GM19455 (cell line): ENCODE measurements around the gene ERH.

Source experiments
- ATAC-seq: cut with Tn5 transposase; IDR thresholded peaks from one replicate; pipeline ENCODE4 v1.9.1; 2021; ENCODE audit not compliant: unreplicated experiment

Gene ERH

DNA sequence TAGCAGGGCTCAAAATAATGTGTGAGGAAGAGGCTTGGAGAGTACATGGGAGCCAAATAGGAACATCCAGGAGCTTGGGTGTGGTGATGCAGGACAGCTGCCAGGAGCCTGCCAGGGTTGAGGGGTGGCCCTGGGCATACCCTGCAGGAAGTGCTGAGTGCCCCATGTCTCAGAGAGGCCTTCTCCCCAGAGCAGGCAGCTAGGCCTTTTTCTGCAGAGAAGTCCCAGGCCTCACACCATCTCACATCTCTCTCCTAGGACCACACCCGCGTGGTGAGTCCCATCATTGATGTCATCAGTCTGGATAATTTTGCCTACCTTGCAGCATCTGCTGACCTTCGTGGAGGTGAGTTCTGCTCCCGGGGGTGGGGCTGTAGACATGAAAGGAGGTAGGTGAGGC, 66.9 kb downstream of the ERH start:
- ATAC-seq, result no peak
